Hindlimb muscle (tissue), 1 donor: Measurements from ENCODE around the gene CYP2U1. TPM values are rescaled to one million over a fixed set of nuclear protein-coding genes. Genes with fewer than 3 reads are reported as not detected.
"Not testable (repeated sequence)": the region's sequence is repeated elsewhere in the genome, so short reads cannot be mapped to it uniquely, and the experiment has no call there.

Source experiments
- DNase-seq: peaks from one replicate; pipeline ENCODE4 v3.0.0-alpha.2; 2013
- polyA plus RNA-seq: library from polyadenylated mRNA; unstranded; fragments of 120-200 nt; gene quantifications from one replicate; pipeline ENCODE4 v1.2.1, GENCODE V29; 2013; ENCODE audit not compliant: insufficient read length

CYP2U1 gene
- 4.7 TPM for polyA plus RNA-seq

GRCh38 chr4:107930821-107931774 lies at the start of gene CYP2U1:
Gene CYP2U1, plus strand, starts transcription at chr4:107931549. Its CDS starts 95 bp downstream, at chr4:107931644.
- DNase-seq: peak; percentile 85

- DNase-seq: no peak
Measured at GRCh38 chr4:107885865-107886264, 45.5 kb upstream of the CYP2U1 start.

- DNase-seq: no peak
Measured at GRCh38 chr4:107888237-107888636, 43.1 kb upstream of the CYP2U1 start.

- no peak for DNase-seq
Measured at GRCh38 chr4:107890779-107891178, 40.6 kb upstream of the CYP2U1 start.

- no peak for DNase-seq
Measured at GRCh38 chr4:107891299-107891698, 40.0 kb upstream of the CYP2U1 start.

GRCh38 chr4:107893171-107894137 lies 37.9 kb upstream of the CYP2U1 start:
- no peak for DNase-seq

- DNase-seq: no peak
Measured at GRCh38 chr4:107894138-107894603, 37.2 kb upstream of the CYP2U1 start.

GRCh38 chr4:107896158-107896645 lies 35.1 kb upstream of the CYP2U1 start:
- no peak for DNase-seq

GRCh38 chr4:107896646-107897045 lies 34.7 kb upstream of the CYP2U1 start:
- DNase-seq: no peak

- DNase-seq: no peak
Measured at GRCh38 chr4:107897823-107898222, 33.5 kb upstream of the CYP2U1 start.

GRCh38 chr4:107900067-107900466 lies 31.3 kb upstream of the CYP2U1 start:
- DNase-seq: no peak

- DNase-seq: no peak
Measured at GRCh38 chr4:107900508-107900907, 30.8 kb upstream of the CYP2U1 start.

GRCh38 chr4:107901213-107901934 lies 30.0 kb upstream of the CYP2U1 start:
- no peak for DNase-seq

GRCh38 chr4:107902715-107903114 lies 28.6 kb upstream of the CYP2U1 start:
- DNase-seq: no peak

GRCh38 chr4:107905082-107905481 lies 26.3 kb upstream of the CYP2U1 start:
- not testable (repeated sequence) for DNase-seq

GRCh38 chr4:107906458-107907100 lies 24.8 kb upstream of the CYP2U1 start:
- no peak for DNase-seq

GRCh38 chr4:107908377-107908776 lies 23.0 kb upstream of the CYP2U1 start:
- DNase-seq: no peak

GRCh38 chr4:107913283-107913899 lies 18.0 kb upstream of the CYP2U1 start:
- peak; percentile 69 for DNase-seq

GRCh38 chr4:107915220-107915619 lies 16.1 kb upstream of the CYP2U1 start:
- no peak for DNase-seq

- DNase-seq: no peak
Measured at GRCh38 chr4:107916623-107917022, 14.7 kb upstream of the CYP2U1 start.

- DNase-seq: no peak
Measured at GRCh38 chr4:107917500-107917899, 13.8 kb upstream of the CYP2U1 start.
